ENCODE data around the gene TMEM37. TPM values are rescaled to one million over a fixed set of nuclear protein-coding genes. Genes with fewer than 3 reads are reported as not detected.

TMEM37 gene
- total and polyA plus RNA-seq, 2 of the 13 experiments (the other 11 are each of a cell fraction or from before 2014, with no cell fraction given), result 37.7 to 115 TPM

DNA sequence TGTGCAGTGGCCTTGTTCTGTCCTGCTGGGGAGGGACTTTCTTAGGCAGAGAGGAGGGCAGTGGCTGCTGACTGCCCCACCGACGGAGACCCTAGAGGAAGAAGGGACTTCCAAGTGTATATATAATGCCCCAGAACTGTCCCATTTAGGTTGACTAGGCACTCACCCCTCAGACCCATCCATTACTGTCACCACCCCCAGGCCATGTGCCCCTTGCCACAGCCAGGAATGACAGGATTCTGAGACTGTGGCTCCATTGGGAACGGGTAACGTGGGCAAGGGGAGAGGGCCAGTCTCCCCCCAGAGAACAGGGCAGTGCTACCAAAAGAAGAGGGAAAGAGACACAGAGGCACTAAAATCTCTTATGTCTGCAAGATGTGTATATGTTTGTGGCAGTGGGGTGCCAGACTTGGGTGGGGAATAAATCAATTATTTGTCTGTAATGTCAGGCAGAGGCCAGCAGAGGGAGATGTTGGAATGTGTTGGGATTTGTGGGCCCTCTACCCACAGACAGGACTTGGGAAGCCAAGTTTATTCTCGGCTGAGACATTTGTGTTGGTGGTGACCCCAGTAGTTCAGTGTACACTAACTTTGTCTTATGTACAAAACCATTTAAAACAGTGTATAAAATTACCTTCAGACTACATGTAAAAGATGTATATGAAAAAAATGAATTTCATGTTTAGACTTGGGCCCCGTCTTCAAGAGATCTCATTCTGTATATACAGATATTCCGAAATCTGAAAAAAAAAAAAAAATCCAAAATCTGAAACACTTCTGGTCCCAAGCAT is 24.0 kb upstream of the TMEM37 start (continued):
- TF ChIP-seq AKNA (CRISPR knock-in tag; IDR thresholded peaks at IDR 0.05; ENCODE audit: borderline replicate concordance), result no peak
- TF ChIP-seq KAT8 (CRISPR knock-in tag; IDR thresholded peaks at IDR 0.05), result peak; percentile 25
- TF ChIP-seq RXRB (CRISPR knock-in tag; IDR thresholded peaks at IDR 0.05; ENCODE audit: borderline replicate concordance), result 0 out of 2 replicates have a peak, but pooled peaks have one; percentile 14
- TF ChIP-seq GATAD1 (CRISPR knock-in tag; IDR thresholded peaks at IDR 0.05), result no peak
- TF ChIP-seq ZNF670 (CRISPR knock-in tag; IDR thresholded peaks at IDR 0.05; ENCODE audit: borderline replicate concordance), result no peak
- no peak for TF ChIP-seq ZNF772 (CRISPR knock-in tag; IDR thresholded peaks at IDR 0.05)
- peak; percentile 11 for TF ChIP-seq XRCC5 (optimal IDR thresholded peaks at IDR 0.05; ENCODE audit: low read length)
- TF ChIP-seq ZNF274 (CRISPR knock-in tag; IDR thresholded peaks at IDR 0.05), result 0 out of 2 replicates have a peak, but pooled peaks have one; percentile 16
- 0 out of 2 replicates have a peak, but pooled peaks have one; percentile 45 for TF ChIP-seq RFXANK (CRISPR knock-in tag; IDR thresholded peaks at IDR 0.05)
- no peak for TF ChIP-seq HOMEZ (CRISPR knock-in tag; IDR thresholded peaks at IDR 0.05; ENCODE audit: low read depth)
- no peak; the same call in 1 of the 2 replicates for TF ChIP-seq ZSCAN31 (CRISPR knock-in tag; IDR thresholded peaks at IDR 0.05; ENCODE audit: low read depth)
- no peak for TF ChIP-seq ZNF318 (CRISPR knock-in tag; IDR thresholded peaks at IDR 0.05)
- TF ChIP-seq SMARCC2 (IDR thresholded peaks at IDR 0.05), result no peak

Data from HepG2 (cell line).